Measurements from ENCODE around the gene SLC1A2.

The SLC1A2 gene

GRCh38 chr11:35348898-35349687 lies 70.3 kb downstream of the SLC1A2 start:
- no peak for DNase-seq (ENCODE audit: low spot score)

- DNase-seq (ENCODE audit: low spot score): no peak
Observed at GRCh38 chr11:35347921-35348331, 71.4 kb downstream of the SLC1A2 start.

- DNase-seq (ENCODE audit: low spot score): no peak
Observed at GRCh38 chr11:35347173-35347878, 72.0 kb downstream of the SLC1A2 start.

GRCh38 chr11:35346472-35347156 lies 72.7 kb downstream of the SLC1A2 start:
- no peak for DNase-seq (ENCODE audit: low spot score)

- no peak for DNase-seq (ENCODE audit: low spot score)
Observed at GRCh38 chr11:35344681-35345574, 74.4 kb downstream of the SLC1A2 start.

- DNase-seq (ENCODE audit: low spot score): no peak
Observed at GRCh38 chr11:35343033-35343598, 76.2 kb downstream of the SLC1A2 start.

GRCh38 chr11:35340715-35341114 lies 78.6 kb downstream of the SLC1A2 start:
- DNase-seq (ENCODE audit: low spot score): no peak

GRCh38 chr11:35340071-35340470 lies 79.3 kb downstream of the SLC1A2 start:
- DNase-seq (ENCODE audit: low spot score): no peak

GRCh38 chr11:35338921-35339320 lies 80.4 kb downstream of the SLC1A2 start:
- no peak for DNase-seq (ENCODE audit: low spot score)

GRCh38 chr11:35337914-35338305 lies 81.4 kb downstream of the SLC1A2 start:
- no peak for DNase-seq (ENCODE audit: low spot score)

GRCh38 chr11:35337136-35337913 lies 82.0 kb downstream of the SLC1A2 start:
- DNase-seq (ENCODE audit: low spot score): peak; percentile 96

GRCh38 chr11:35336726-35337125 lies 82.6 kb downstream of the SLC1A2 start:
- no peak for DNase-seq (ENCODE audit: low spot score)

- DNase-seq (ENCODE audit: low spot score): no peak
Observed at GRCh38 chr11:35335226-35335625, 84.1 kb downstream of the SLC1A2 start.

- DNase-seq (ENCODE audit: low spot score): no peak
Observed at GRCh38 chr11:35334385-35335090, 84.8 kb downstream of the SLC1A2 start.

GRCh38 chr11:35332524-35332923 lies 86.8 kb downstream of the SLC1A2 start:
- DNase-seq (ENCODE audit: low spot score): no peak

- no peak for DNase-seq (ENCODE audit: low spot score)
Observed at GRCh38 chr11:35330931-35331330, 88.4 kb downstream of the SLC1A2 start.

GRCh38 chr11:35330156-35330889 lies 89.0 kb downstream of the SLC1A2 start:
- no peak for DNase-seq (ENCODE audit: low spot score)

- DNase-seq (ENCODE audit: low spot score): no peak
Observed at GRCh38 chr11:35327829-35328228, 91.5 kb downstream of the SLC1A2 start.

- no peak for DNase-seq (ENCODE audit: low spot score)
Observed at GRCh38 chr11:35326266-35326879, 93.0 kb downstream of the SLC1A2 start.

Data from RKO (cell line).